ENCODE measurements around the gene ASB1.

The ASB1 gene

DNA sequence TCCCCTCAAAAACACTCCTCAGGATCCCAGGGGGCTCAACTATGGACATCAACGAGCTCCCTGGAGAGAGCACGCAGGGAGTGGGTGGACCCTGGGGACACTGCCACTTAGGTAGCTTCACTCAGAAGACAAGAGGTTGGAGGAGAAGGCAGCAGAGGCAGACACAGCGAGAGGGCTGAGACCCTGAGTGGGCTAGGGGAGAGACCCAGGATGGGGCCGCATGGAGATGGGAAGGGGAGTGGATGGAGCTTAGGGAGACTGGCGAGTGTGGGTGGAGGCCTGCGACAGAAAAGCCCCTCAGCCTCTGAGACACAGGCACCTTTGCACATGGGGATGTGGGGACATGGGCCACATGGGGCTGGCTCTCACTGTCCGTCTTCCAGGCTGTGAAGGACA lies 70.9 kb downstream of the ASB1 start:
- no peak overlapping the region for H3K27ac ChIP-seq (ENCODE audit: low read depth, low read length)
- TF ChIP-seq EZH2phosphoT487 (conservative IDR thresholded peaks at IDR 0.05; ENCODE audit: low read length) = no peak
- TF ChIP-seq, protein P1, sequence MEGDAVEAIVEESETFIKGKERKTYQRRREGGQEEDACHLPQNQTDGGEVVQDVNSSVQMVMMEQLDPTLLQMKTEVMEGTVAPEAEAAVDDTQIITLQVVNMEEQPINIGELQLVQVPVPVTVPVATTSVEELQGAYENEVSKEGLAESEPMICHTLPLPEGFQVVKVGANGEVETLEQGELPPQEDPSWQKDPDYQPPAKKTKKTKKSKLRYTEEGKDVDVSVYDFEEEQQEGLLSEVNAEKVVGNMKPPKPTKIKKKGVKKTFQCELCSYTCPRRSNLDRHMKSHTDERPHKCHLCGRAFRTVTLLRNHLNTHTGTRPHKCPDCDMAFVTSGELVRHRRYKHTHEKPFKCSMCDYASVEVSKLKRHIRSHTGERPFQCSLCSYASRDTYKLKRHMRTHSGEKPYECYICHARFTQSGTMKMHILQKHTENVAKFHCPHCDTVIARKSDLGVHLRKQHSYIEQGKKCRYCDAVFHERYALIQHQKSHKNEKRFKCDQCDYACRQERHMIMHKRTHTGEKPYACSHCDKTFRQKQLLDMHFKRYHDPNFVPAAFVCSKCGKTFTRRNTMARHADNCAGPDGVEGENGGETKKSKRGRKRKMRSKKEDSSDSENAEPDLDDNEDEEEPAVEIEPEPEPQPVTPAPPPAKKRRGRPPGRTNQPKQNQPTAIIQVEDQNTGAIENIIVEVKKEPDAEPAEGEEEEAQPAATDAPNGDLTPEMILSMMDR (IDR thresholded peaks at IDR 0.05; ENCODE audit: insufficient read depth, low read length, poor library complexity, severe bottlenecking) = no peak

DNA sequence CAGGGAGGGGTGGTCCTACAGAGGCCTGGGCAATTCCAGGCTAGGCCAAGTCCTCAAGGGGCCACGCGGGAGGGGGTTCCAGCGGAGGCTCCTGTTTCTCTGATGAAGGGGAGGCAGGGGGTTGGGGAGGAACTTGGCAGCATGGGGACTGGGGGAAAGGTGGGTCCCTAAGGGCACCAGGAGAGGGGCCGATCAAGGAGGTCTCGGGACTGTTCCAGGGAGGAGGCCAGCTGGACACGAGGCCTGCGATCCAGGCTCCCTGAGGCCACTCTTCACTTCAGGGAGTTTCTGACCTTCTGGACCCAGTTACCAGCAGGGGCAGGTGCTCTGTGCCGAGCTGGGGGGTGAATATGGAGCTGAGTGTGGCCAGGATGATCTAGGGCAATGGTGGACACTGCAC lies 71.5 kb downstream of the ASB1 start:
- H4K20me1 ChIP-seq (ENCODE audit: low read depth, low read length) = no peaks in the 10 kb centered on the region
- H3K4me2 ChIP-seq (ENCODE audit: low read depth, low read length, poor library complexity, severe bottlenecking) = no peak overlapping the region

More for the DNA sequence above, 70.9 kb downstream of the ASB1 start:
- no peak overlapping the region for H2AFZ ChIP-seq (ENCODE audit: low read depth, low read length, severe bottlenecking)
- no peaks in the 10 kb centered on the region for H3K79me2 ChIP-seq (ENCODE audit: insufficient read depth, low read length)
- no peaks in the 10 kb centered on the region for H3K9me2 ChIP-seq (replicated peaks; ENCODE audit: insufficient read depth, low read length)
- H4K20me1 ChIP-seq (ENCODE audit: low read depth, low read length) = no peaks in the 10 kb centered on the region
- H3K4me3 ChIP-seq (ENCODE audit: insufficient read depth, low read length, poor library complexity, severe bottlenecking) = no peak overlapping the region
- no peaks in the 10 kb centered on the region for H3K36me3 ChIP-seq (ENCODE audit: low read length)
- H3K9me3 ChIP-seq (ENCODE audit: insufficient read depth, low read length) = no peaks in the 10 kb centered on the region
- H3F3A ChIP-seq (ENCODE audit: insufficient read depth) = no peaks in the 10 kb centered on the region
- H3K4me2 ChIP-seq (ENCODE audit: low read depth, low read length, poor library complexity, severe bottlenecking) = no peak overlapping the region
- H3K27me3 ChIP-seq (ENCODE audit: low read length) = no peaks in the 10 kb centered on the region
- no peak overlapping the region for H3K9ac ChIP-seq (ENCODE audit: low read length)

DNA sequence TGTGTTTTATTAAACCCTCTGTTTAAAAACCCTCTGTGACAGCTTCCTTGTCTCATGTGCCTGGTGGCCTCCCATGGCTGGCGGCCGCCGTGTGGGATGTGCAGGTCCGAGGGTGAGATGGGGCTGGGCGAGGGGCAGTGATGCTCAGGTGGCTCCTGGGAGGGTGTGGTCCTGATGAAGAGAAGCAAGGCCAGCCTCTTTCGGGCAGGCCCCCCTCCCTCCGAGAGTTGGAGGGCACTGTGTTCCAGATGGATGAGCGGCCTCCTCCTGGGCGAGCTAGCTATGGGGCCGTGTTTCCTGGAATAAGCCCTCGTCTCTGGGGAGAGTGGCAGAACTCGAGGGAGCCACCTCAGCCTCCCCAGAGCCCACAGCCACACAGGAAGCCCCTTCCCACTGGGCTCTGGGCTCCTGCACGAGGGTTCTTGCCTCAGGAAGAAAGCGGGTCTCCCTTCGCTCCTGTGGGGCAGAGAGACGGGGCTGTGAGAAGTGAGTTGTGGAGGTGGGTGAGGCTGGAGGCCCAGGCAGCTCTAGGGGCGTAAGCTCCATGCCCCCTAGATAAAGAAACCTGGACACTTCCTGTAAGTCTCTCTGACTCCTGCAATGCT lies 72.1 kb downstream of the ASB1 start:
- Histone ChIP-seq H3K4me2 (ENCODE audit: low read depth, low read length, poor library complexity, severe bottlenecking) (no peak overlapping the region), H3K79me2 (ENCODE audit: insufficient read depth, low read length) (no peaks in the 10 kb centered on the region), H4K20me1 (ENCODE audit: low read depth, low read length) (no peaks in the 10 kb centered on the region), H3K27me3 (ENCODE audit: low read length) (no peaks in the 10 kb centered on the region), H2AFZ (ENCODE audit: low read depth, low read length, severe bottlenecking) (no peak overlapping the region), H3K9ac (ENCODE audit: low read length) (no peak overlapping the region), H3K4me3 (ENCODE audit: insufficient read depth, low read length, poor library complexity, severe bottlenecking) (no peak overlapping the region), H3K9me3 (ENCODE audit: insufficient read depth, low read length) (no peaks in the 10 kb centered on the region), H3F3A (ENCODE audit: insufficient read depth) (no peaks in the 10 kb centered on the region), H3K36me3 (ENCODE audit: low read length) (no peaks in the 10 kb centered on the region), H3K9me2 (replicated peaks; ENCODE audit: insufficient read depth, low read length) (no peaks in the 10 kb centered on the region), H3K27ac (ENCODE audit: low read depth, low read length) (no peak overlapping the region)
- TF ChIP-seq, protein P1 (IDR thresholded peaks at IDR 0.05; ENCODE audit: insufficient read depth, low read length, poor library complexity, severe bottlenecking) = no peak
- TF ChIP-seq EZH2phosphoT487 (conservative IDR thresholded peaks at IDR 0.05; ENCODE audit: low read length) = no peak

More for the DNA sequence above, 71.5 kb downstream of the ASB1 start:
- no peaks in the 10 kb centered on the region for H3K9me3 ChIP-seq (ENCODE audit: insufficient read depth, low read length)
- H3K4me3 ChIP-seq (ENCODE audit: insufficient read depth, low read length, poor library complexity, severe bottlenecking) = no peak overlapping the region
- no peaks in the 10 kb centered on the region for H3K36me3 ChIP-seq (ENCODE audit: low read length)
- no peak overlapping the region for H3K27ac ChIP-seq (ENCODE audit: low read depth, low read length)
- H3K79me2 ChIP-seq (ENCODE audit: insufficient read depth, low read length) = no peaks in the 10 kb centered on the region
- no peak overlapping the region for H2AFZ ChIP-seq (ENCODE audit: low read depth, low read length, severe bottlenecking)
- H3K27me3 ChIP-seq (ENCODE audit: low read length) = no peaks in the 10 kb centered on the region
- H3K9me2 ChIP-seq (replicated peaks; ENCODE audit: insufficient read depth, low read length) = no peaks in the 10 kb centered on the region
- no peak overlapping the region for H3K9ac ChIP-seq (ENCODE audit: low read length)
- H3F3A ChIP-seq (ENCODE audit: insufficient read depth) = no peaks in the 10 kb centered on the region
- TF ChIP-seq EZH2phosphoT487 (conservative IDR thresholded peaks at IDR 0.05; ENCODE audit: low read length) = no peak
- TF ChIP-seq, protein P1 (IDR thresholded peaks at IDR 0.05; ENCODE audit: insufficient read depth, low read length, poor library complexity, severe bottlenecking) = no peak

All from SU-DHL-6 (cell line).